ENCODE results near the gene MRTFB. TPM values are rescaled to one million over a fixed set of nuclear protein-coding genes. Genes with fewer than 3 reads are reported as not detected.

Gene MRTFB
- total and polyA plus RNA-seq, 2 experiments from 2014 or later: 13.9 to 22.2 TPM

GRCh38 chr16:14198012-14198411, 126.9 kb downstream of the MRTFB start (continued):
- TF ChIP-seq REST (IDR thresholded peaks at IDR 0.05; ENCODE audit: unreplicated experiment): no peak
- no peak for TF ChIP-seq ETS1 (IDR thresholded peaks at IDR 0.05)

DNA sequence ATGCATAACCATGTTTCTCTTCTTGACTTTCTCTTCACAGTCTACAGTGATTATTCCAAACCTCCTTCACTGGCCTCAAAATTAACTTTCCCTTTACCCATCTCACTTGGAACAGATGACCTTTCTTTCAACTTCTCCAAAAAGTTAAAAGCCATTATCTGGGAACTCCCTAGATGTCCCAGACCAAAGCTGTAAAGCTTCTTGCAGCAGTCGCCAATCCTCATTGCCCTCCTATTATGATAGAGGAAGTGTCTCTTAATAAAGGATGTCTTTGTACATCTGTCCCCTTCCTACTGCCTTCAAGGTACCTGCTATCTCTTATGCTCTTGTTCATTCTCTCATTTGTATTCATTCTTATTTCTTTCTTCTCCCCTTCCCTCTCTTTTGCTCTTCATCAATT, 127.5 kb downstream of the MRTFB start:
- Histone ChIP-seq H4K20me1 (replicated peaks; ENCODE audit: insufficient read depth) (no peaks in the 10 kb centered on the region), H3K9me2 (ENCODE audit: insufficient read depth) (no peaks in the 10 kb centered on the region), H3K36me3 (ENCODE audit: insufficient read depth) (no peaks in the 10 kb centered on the region), H3K4me2 (no peak overlapping the region), H3K4me3 (no peak overlapping the region), H2AFZ (no peak overlapping the region), H3K27me3 (ENCODE audit: insufficient read depth) (no peaks in the 10 kb centered on the region), H3K27ac (ENCODE audit: low read depth) (no peak overlapping the region), H3K4me1 (ENCODE audit: insufficient read depth) (peaks cover 4% of the 10 kb centered on the region; the same call in 1 of the 2 replicates), H3F3A (replicated peaks; ENCODE audit: low read depth) (no peaks in the 10 kb centered on the region), H3K79me2 (replicated peaks; ENCODE audit: insufficient read depth) (no peaks in the 10 kb centered on the region)
- Mint-ChIP-seq H3K9me3 (no peaks in the 10 kb centered on the region), H3K4me1 (peaks cover 9% of the 10 kb centered on the region; the same call in 2 of the 3 replicates), H3K4me3 (no peak overlapping the region), H3K27me3 (ENCODE audit: insufficient read depth, low read depth, poor library complexity) (no peaks in the 10 kb centered on the region), H3K36me3 (ENCODE audit: low read depth) (no peaks in the 10 kb centered on the region), H3K27ac (no peak overlapping the region)
- ATAC-seq (no peak), DNase-seq (ENCODE audit: low spot score) (no peak)
- TF ChIP-seq CTCF (conservative IDR thresholded peaks at IDR 0.05; ENCODE audit: low read depth in 2 of 2): no peak
- TF ChIP-seq EZH2 (IDR thresholded peaks at IDR 0.05; ENCODE audit: low read depth, unreplicated experiment): no peak
- TF ChIP-seq STAT1 (IDR thresholded peaks at IDR 0.05; ENCODE audit: unreplicated experiment): no peak
- TF ChIP-seq POLR2AphosphoS5 (IDR thresholded peaks at IDR 0.05; ENCODE audit: low read depth): no peak
- no peak for TF ChIP-seq REST (IDR thresholded peaks at IDR 0.05; ENCODE audit: unreplicated experiment)
- TF ChIP-seq ETS1 (IDR thresholded peaks at IDR 0.05): no peak
- TF ChIP-seq EZH2phosphoT487 (IDR thresholded peaks at IDR 0.05; ENCODE audit: unreplicated experiment): no peak
- no peak for TF ChIP-seq JUNB (IDR thresholded peaks at IDR 0.05; ENCODE audit: unreplicated experiment)
- no peak for TF ChIP-seq CREB1 (CRISPR knock-in tag; IDR thresholded peaks at IDR 0.05; ENCODE audit: low read depth)
- no peak for TF ChIP-seq NANOG (IDR thresholded peaks at IDR 0.05; ENCODE audit: borderline replicate concordance)
